Measurements from ENCODE around the gene NRAP.

The NRAP gene

GRCh38 chr10:113641702-113642101 is 22.1 kb downstream of the NRAP start:
- DNase-seq (ENCODE audit: low read depth in 2 of 2): no peak

DNA sequence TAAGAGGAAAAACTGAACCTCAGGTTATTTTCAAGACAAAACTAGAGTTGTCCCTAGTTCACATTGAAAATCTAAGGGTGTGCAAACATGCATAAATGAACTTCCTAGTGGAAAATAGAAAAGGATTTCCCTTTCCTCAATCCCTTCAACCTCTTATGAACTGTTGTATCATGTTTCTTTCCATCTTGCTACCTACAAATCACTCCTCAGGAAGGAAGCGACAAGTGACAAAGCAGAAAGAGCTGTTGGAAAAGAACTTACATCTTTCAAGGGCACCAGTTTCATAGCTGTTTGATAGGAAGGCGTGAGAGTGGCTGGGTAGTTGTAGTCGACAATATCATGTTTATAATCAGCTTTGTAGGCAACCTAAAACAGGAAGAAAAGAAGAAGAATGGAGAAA is 23.9 kb downstream of the NRAP start:
- DNase-seq (ENCODE audit: low read depth in 2 of 2): no peak

GRCh38 chr10:113631684-113632367 is 32.0 kb downstream of the NRAP start:
- DNase-seq (ENCODE audit: low read depth in 2 of 2): no peak

- DNase-seq (ENCODE audit: low read depth in 2 of 2): no peak
Observed at GRCh38 chr10:113630929-113631533, 32.8 kb downstream of the NRAP start.

DNA sequence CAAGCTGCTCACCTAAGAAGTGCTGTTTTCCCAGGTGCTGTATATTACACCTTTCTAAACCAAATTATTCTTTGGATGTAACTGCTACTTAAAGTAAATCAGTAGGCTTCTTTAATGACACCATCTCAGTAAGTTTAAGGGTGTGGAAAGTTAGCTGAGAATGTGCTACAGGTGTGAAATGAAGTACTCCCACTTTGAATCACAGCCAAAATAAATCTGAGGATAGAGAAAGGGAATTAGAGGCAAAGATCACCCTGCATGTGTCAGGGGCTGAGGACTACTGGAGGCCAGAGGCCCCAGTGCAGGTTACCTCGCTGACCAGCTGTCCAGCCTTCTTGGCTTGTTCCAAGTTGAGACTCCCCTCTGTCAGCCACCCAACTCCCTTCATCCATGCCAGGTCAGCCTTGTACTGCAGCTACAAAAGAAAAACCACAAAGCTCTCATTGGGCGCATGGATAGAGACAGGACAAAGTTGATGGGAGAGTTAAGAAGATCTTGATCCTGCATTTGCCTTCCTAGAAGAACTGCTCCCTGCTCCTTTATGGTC is 35.2 kb downstream of the NRAP start:
- DNase-seq (ENCODE audit: low read depth in 2 of 2): no peak

DNA sequence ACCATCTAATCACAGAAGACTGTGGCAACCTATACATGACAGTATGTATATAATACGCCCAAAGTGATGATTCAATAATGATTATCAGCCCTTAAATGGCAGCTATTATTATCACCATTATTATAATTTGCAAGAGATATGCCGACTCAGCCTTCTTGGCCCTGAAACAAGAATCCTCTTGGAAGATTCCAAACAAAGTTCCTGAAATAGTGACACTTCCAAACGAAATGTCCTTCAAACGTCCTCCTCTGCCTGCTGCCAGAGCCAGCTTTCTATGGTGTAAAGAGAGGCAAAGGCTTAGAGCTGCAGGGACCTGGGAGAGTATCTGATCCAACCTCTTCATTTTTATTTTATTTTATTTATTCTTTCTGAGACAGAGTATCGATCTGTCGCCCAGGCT is 36.0 kb downstream of the NRAP start:
- DNase-seq (ENCODE audit: low read depth in 2 of 2): no peak

- DNase-seq (ENCODE audit: low read depth in 2 of 2): no peak
Observed at GRCh38 chr10:113626809-113627355, 37.0 kb downstream of the NRAP start.

GRCh38 chr10:113625461-113626186 is 38.2 kb downstream of the NRAP start:
- DNase-seq (ENCODE audit: low read depth in 2 of 2): no peak

DNA sequence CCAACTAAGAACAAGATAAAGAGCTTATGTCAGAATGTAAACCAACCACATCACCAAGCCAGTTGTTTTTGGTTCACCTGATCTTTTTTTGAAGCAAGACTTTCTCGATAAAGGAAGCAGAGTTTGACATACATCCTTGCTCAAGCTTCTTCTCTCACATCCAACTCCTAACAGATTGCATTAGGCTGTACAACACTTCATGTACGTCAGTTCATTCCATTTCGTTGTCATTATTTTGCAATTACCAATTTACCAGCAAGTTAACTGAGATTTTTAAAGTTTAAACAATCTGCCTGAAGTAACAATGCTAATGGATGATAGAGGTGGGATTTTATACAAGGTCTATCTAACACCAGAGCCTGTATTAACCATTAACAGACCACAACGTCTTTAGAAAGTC is 41.0 kb downstream of the NRAP start:
- no peak for DNase-seq (ENCODE audit: low read depth in 2 of 2)

DNA sequence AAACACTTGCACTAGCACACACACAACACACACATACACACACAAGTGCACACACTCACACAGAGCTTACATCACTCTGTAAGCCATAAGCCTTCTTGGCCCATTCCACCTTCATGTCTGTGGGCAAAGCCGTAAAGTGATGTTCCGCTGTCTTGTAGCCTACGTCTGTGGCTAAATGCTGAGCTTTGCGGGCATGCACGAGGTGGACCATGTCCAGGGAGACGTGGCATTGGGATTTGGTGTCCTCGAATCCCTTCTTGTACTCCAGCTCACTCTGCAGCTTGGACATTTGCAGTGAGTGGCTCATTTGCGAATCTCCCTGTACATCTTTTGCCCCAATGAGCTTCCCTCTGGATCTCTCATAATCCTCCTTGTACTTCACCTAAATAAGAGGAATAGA is 42.0 kb downstream of the NRAP start:
- DNase-seq (ENCODE audit: low read depth in 2 of 2): no peak

- no peak for DNase-seq (ENCODE audit: low read depth in 2 of 2)
Observed at GRCh38 chr10:113620936-113621335, 42.9 kb downstream of the NRAP start.

- DNase-seq (ENCODE audit: low read depth in 2 of 2): no peak
Observed at GRCh38 chr10:113620511-113620910, 43.3 kb downstream of the NRAP start.

DNA sequence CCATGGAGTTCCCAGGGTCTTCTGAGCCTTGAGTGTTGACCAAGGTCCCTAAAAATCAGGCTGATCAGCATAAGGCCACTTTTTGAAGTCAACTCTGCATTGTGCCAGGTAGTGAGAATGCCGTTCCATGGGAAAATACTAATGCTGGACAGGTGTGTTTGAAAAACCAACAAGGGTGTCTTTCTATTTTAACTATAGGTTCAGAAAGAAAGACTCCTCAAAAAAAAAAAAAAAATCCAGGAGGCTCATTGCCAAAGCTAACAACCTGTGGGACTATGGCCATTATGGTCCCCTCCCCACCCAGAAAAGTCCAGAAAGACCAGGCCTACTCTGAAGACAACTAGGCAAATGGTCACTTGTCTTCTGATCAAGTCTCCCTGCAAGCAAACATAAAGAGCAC is 44.4 kb downstream of the NRAP start:
- DNase-seq (ENCODE audit: low read depth in 2 of 2): no peak

DNA sequence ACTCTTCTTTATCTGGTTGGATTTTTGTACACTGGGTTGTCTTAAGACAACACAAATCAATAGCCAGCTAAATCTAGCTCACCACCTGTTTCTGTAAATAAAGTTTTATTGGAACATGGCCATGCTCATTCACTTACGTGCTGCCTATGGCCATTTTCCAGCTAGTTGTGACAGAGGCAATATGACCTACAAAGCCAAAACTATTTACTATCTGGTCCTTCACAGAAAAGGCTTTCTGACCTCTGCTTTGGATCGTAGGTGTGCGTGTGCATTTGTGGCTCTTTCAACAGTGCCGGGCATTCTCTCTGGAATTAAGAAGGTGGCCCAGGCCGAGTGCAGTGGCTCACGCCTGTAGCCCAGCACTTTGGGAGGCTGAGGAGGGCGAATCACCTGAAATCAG is 45.5 kb downstream of the NRAP start:
- no peak for DNase-seq (ENCODE audit: low read depth in 2 of 2)

- no peak for DNase-seq (ENCODE audit: low read depth in 2 of 2)
Observed at GRCh38 chr10:113617086-113617485, 46.8 kb downstream of the NRAP start.

DNA sequence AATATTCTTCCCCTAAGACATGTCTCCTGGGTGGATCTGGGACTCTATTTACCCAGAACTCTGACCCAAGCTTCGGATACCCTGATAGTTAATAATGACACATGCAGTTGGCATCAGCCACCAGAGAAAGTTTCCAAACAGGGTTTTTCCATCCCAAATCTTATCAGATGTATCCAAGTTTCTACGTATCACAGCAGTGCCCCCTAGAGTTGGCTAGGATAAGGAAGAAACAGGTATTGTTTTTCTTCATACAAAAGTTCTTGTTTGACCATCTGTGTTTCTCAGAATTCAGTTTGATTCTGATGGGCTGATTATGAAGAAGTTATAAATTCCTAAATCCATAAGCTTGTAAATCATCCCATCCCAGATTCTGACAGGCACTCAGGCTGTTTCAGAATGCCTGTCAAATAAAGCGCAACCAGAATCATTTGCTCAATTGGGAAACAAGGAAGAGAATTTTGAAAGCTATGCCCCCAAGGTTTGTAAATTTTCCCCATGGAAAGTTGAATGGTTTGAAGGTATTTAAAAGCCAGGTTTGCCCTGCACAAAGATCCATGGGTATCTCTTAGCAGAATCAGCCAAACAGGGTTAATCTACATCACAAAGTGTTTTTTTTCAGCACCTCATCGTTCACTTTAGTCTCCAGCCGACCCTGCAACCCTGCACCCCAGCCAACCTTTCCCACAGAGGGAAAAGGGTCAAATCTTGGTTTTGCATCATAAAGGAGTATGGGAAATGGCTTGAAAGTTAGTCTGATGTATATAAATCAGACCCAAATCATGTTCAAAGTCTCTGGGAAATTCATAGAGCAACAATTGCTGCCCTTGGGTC is 47.4 kb downstream of the NRAP start:
- DNase-seq (ENCODE audit: low read depth in 2 of 2): no peak

DNA sequence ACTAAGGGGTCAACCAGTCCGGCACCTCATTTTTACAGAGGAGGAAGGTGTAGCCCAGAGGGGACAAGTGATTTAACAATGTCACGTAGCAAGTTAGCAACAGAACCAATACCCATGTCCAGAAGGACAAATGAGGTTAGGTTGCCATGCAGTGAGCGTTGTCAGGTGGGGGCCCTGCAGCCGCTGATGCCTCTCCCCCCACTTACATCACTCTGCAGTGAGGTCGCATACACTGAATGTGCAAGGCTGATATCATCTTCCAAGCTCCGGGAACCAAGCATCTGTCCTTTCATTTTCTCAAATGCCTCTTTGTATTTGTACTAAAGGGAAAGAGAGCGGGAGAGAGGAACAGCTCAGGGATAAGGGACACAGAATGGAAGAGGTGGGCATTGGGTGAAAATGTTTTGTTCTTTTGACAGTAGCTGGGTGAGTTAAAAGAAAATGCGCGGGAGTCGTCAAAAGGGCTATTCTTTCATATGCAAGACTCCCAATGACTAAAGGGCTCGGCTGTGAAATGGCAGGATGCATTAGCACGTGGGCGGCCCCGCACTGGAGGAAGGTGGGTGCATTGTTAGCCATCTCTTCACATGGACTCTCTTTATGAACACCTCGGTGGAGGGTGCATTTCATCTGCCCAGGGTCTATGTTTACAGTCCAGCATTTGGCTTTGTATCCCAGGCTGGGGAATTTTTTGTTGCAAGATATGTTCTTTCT is 49.7 kb downstream of the NRAP start:
- no peak for DNase-seq (ENCODE audit: low read depth in 2 of 2)

- DNase-seq (ENCODE audit: low read depth in 2 of 2): no peak
Observed at GRCh38 chr10:113613427-113613826, 50.4 kb downstream of the NRAP start.

GRCh38 chr10:113612154-113612553 is 51.7 kb downstream of the NRAP start:
- DNase-seq (ENCODE audit: low read depth in 2 of 2): no peak

DNA sequence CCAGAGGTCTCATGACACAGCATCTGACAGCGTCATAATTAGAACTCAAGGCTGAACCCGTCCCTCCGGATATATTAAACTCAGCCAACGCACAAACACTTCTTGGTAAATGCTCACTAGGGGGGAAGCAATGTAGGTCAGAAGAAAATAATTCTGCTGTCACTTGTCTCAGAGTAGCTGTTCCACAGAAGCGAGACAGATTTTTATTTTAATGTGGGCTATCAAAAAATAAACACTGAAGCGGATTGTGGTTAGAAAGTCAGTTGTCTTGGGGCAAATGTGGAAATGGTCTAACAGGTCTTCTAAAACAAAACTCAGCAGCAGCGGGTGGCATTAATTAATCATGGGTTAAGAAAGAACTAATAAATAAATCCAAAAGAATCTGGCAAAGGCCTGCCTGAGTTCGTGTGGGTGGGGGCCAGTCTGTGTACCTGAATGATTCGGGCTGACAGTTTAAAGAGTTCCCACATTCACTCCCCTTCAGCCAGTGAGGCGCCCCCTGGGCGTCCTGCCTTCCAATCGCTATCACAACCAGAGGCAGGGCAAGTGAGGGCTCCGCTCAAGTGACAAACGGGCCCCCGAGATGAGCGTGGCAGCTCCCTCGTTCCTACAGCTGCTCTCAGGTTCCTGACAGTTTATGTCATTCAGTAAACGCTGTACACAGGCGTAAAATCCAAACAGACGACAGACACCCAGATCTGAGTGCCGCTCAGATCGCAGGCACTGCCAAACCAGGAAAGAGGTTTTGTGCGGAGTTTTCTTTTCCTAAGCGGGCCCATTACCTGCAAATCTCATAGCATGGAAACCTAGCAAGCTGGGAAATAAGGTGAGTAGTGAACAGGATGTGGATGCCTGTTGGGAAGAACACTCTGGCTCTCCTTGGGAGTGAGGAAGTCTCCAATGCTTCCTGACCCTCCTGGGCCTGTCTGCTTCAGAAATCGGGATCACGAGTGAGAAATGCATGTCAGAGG is 52.9 kb downstream of the NRAP start:
- no peak for DNase-seq (ENCODE audit: low read depth in 2 of 2)
